AG04450 (cell line): ENCODE results near the gene SF3B2. TPM values are rescaled to one million over a fixed set of nuclear protein-coding genes. Genes with fewer than 3 reads are reported as not detected.
A peak's percentile ranks its signal among the peaks of the same experiment; 100 is the strongest.
"Not testable (repeated sequence)": the region's sequence is repeated elsewhere in the genome, so short reads cannot be mapped to it uniquely, and the experiment has no call there.

Source experiments
- CTCF ChIA-PET: fragments of 300-600, 350-600 bp; formaldehyde crosslinking; extraction: SDS; loops from one replicate; lab custom pipeline; 2022; ENCODE audit warnings: antibody characterized with exemption, inconsistent platforms; lab: Charles Lee
- POLR2A ChIA-PET: fragments of 350-600 bp; formaldehyde crosslinking; extraction: SDS; loops from one replicate; lab custom pipeline; 2021; ENCODE audit warnings: antibody characterized with exemption, inconsistent platforms; lab: Yijun Ruan, JAX
- DNase-seq: peaks from one replicate; pipeline ENCODE4 v3.0.0-alpha.2; 2011; ENCODE audit warnings: low read depth, low spot score
- H3K27ac ChIP-seq: one replicate; pipeline ENCODE4 v1.5.1; 2012; ENCODE audit warnings: low read depth, low read length, control low read depth
- H3K27me3 ChIP-seq: one replicate; pipeline ENCODE4 v1.6.0; 2012; ENCODE audit warnings: low read length; ENCODE audit not compliant: control insufficient read depth, insufficient read depth
- H3K4me3 ChIP-seq: 2 replicates; pipeline ENCODE4 v1.5.1; 2011; ENCODE audit warnings: mild to moderate bottlenecking, low read depth, low read length, control low read depth
- H3K9me3 ChIP-seq: 2 replicates; pipeline ENCODE4 v1.5.1; 2012; ENCODE audit warnings: low read length; ENCODE audit not compliant: control insufficient read depth, insufficient read depth
- polyA plus RNA-seq: library from polyadenylated mRNA; depleted of rRNA; stranded (reverse); fragments of >200 nt; gene quantifications from 2 replicates; pipeline ENCODE4 v1.2.3, GENCODE V29; 2011
- TF ChIP-seq, protein P1 (sequence below): IDR thresholded peaks from 2 replicates; pipeline ENCODE4 v1.5.1; 2011; ENCODE audit warnings: low read depth, low read length, control low read depth, inconsistent platforms

SF3B2 gene
- polyA plus RNA-seq, 1 experiment: 88.2 TPM

DNA sequence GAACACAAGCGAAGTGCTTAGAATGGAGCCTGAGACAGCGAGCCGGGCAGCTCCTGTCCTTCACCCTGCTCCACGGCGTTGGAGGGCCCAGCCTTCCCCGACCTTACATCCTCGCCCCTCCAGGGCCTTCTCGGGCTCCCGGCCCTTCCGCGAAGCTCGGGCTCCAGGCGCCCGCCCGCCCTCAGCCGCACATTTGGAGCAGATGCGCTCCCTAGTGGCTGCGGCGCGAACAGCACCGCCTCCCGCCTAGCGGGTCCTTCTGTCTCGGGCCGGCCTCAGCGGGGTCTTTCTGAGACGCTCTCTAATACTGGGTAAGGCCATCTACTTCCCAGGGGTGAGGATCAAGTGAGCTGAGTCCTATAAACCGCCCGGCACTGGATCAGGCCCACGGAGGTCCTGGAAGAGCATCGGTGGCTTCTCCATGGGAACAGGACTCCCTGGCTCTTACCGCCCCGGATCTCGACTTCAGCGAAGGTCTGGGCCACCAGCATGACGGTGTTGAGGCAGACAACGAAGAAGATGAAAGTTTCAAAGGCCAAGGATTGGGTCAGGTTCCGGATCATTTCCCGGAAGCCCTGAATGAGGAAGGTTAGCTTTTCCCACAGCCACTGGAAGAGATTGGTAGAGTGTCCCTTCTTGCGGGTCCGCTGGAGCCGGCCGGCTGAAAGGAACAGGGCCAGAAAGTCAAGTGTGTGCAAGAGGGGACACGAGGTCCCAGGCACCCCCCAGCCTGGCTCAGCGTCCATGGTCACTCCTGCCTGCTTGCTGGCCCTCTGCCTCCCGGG is 29.6 kb upstream of the SF3B2 start:
- H3K9me3 ChIP-seq: no peaks in the 10 kb centered on the region
- H3K27me3 ChIP-seq: no peaks in the 10 kb centered on the region
- CTCF ChIA-PET: interaction anchor here (0.5 to 3.8 kb wide), 31 partner anchors 9 to 332 kb away, joined by 3 to 48 read pairs (median 5); partner anchors contain the start of genes BANF1, CST6, FIBP and GAL3ST3
- H3K4me3 ChIP-seq: no peak overlapping the region
- POLR2A ChIA-PET: interaction anchor here (0.6 to 1.0 kb wide), 3 partner anchors 20 to 313 kb away, joined by 3 to 5 read pairs (median 4); partner anchors contain the start of genes BANF1 and EIF1AD
- no peak overlapping the region for H3K27ac ChIP-seq
- TF ChIP-seq, protein P1, sequence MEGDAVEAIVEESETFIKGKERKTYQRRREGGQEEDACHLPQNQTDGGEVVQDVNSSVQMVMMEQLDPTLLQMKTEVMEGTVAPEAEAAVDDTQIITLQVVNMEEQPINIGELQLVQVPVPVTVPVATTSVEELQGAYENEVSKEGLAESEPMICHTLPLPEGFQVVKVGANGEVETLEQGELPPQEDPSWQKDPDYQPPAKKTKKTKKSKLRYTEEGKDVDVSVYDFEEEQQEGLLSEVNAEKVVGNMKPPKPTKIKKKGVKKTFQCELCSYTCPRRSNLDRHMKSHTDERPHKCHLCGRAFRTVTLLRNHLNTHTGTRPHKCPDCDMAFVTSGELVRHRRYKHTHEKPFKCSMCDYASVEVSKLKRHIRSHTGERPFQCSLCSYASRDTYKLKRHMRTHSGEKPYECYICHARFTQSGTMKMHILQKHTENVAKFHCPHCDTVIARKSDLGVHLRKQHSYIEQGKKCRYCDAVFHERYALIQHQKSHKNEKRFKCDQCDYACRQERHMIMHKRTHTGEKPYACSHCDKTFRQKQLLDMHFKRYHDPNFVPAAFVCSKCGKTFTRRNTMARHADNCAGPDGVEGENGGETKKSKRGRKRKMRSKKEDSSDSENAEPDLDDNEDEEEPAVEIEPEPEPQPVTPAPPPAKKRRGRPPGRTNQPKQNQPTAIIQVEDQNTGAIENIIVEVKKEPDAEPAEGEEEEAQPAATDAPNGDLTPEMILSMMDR: peak; percentile 92
- no peak for DNase-seq

DNA sequence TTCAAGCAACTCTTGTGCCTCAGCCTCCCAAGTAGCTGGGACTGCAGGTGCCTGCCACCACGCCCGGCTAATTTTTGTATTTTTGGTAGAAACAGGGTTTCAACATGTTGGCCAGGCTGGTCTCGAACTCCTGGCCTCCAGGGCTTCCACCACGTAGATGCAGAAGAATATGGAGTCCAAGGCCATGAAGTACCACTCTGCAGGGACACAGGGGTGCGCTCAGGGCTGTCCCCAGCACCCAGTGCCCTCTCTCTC is 29.1 kb upstream of the SF3B2 start:
- H3K4me3 ChIP-seq, H3K9me3 ChIP-seq, H3K27ac ChIP-seq, POLR2A ChIA-PET, H3K27me3 ChIP-seq, DNase-seq: not testable (repeated sequence)
- CTCF ChIA-PET: interaction anchor here (0.6 to 3.8 kb wide), 26 partner anchors 8 to 318 kb away, joined by 3 to 48 read pairs (median 6); partner anchors contain the start of genes BANF1, CST6, FIBP and GAL3ST3

DNA sequence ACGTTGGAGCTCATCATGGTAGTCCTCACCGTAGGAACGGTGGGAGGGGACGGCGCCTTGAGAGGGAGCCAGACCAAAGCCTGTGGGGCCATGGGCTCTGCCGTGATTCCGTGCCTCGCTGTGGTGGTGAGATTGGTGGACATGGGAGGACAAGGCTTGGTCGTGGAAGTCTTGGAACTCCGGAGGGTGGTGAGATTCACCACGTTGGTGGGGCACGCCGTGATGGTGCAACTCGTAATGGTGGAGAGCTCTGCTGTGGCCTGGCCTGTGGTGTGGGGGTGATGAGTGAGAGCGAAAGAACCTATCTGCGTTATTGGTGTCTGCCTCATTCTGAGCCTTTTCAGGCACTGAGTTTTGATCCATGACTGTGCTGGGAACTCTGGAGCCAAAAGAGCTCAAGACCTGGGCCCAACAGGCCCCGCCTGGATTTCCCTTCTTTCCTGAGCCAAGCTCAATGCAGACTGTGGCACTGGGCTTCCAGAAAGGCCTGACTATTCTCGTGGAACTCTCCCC is 26.1 kb upstream of the SF3B2 start, which contains the start of gene CATSPER1:
Gene CATSPER1 (minus strand): TSS at position 463 of the 513 bp plus-strand sequence. CDS start 100 bp downstream, at position 363.
- ChIA-PET CTCF (interaction anchor here (0.6 to 1.1 kb wide), 3 partner anchors 19 to 1037 kb away, joined by 3 to 4 read pairs (median 3); no protein-coding TSS in a partner anchor), POLR2A (interaction anchor here (0.5 kb wide), 1 partner anchor 690 kb away, joined by 4 read pairs; no protein-coding TSS in a partner anchor)
- DNase-seq: no peak
- TF ChIP-seq, protein P1: no peak
- Histone ChIP-seq H3K9me3 (no peaks in the 10 kb centered on the region), H3K27ac (no peak within 1 kb of the TSS), H3K27me3 (no peaks in the 10 kb centered on the region), H3K4me3 (no peak within 1 kb of the TSS)

- TF ChIP-seq, protein P1: no peak
- ChIA-PET CTCF (interaction anchor here (2.6 to 3.4 kb wide), 2 partner anchors 11 to 12 kb away, joined by 10 to 23 read pairs; no protein-coding TSS in a partner anchor), POLR2A (no interaction called here)
- Histone ChIP-seq H3K27ac (no peak overlapping the region), H3K27me3 (peaks cover 8% of the 10 kb centered on the region), H3K9me3 (no peaks in the 10 kb centered on the region), H3K4me3 (no peak overlapping the region)
- DNase-seq: no peak
These were observed 19.0 kb upstream of the SF3B2 start for GRCh38 chr11:66032957-66033735.

DNA sequence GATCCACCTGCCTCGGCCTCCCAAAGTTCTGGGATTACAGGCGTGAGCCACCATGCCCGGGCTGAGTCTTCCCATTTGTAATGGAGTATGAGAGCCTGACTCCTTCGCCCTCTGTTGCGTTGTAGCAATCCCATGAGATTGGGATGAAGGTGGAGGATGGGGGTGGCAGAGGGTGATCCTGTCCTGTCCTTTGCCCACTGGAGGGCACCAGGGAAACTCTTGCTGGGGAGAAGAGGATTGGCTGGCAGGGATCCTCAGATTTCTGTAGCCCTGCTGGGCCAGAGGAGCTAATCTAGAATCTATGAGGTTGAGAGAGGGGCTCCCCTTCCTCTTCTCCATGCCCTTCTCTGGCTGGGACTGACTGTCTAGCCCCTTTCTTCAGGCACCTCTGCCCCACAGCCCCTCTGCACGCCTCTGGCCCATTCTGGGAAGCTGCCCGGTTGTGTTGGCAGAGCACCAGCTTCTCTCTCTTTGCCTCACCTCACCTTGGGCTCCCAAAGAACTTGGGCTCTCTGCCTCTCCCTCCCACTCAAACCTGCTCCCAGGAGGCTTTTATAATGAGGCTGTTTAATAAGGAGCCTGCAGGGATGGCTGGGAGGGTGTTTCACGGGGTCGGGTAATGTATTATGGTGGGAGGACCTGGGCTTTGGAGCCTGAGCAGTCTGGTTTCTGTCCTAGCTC is 16.4 kb upstream of the SF3B2 start:
- TF ChIP-seq, protein P1: no peak
- ChIA-PET POLR2A (no interaction called here), CTCF (interaction anchor here (2.5 to 3.6 kb wide), 2 partner anchors 9 to 13 kb away, joined by 15 to 20 read pairs; no protein-coding TSS in a partner anchor)
- Histone ChIP-seq H3K4me3 (no peak overlapping the region), H3K27ac (no peak overlapping the region), H3K27me3 (peaks cover 14% of the 10 kb centered on the region), H3K9me3 (no peaks in the 10 kb centered on the region)
- DNase-seq: no peak
